Uterus (tissue), 4 donors: ENCODE measurements around the gene SLC23A2. TPM values are rescaled to one million over a fixed set of nuclear protein-coding genes. Genes with fewer than 3 reads are reported as not detected.
A peak's percentile ranks its signal among the peaks of the same experiment; 100 is the strongest.

Experiments
- DNase-seq, 2 donors: peaks; one replicate each; pipeline ENCODE4 v3.0.0-alpha.2; 2019 to 2020
- H3K27ac ChIP-seq, 2 donors: fragments of 200-600 bp; sonication (generic); 1 replicate in 1 of 2; 2 replicates in 1 of 2; pipeline ENCODE4 v1.5.1; 2016 to 2018
- H3K27me3 ChIP-seq, 2 donors: fragments of 200-600 bp; sonication (generic); one replicate each; pipeline ENCODE4 v1.5.1; 2018 to 2019; ENCODE audit warnings: control low read depth in 1 of 2
- H3K36me3 ChIP-seq, 2 donors: fragments of 200-600 bp; sonication (generic); one replicate each; pipeline ENCODE4 v1.5.1; 2019; ENCODE audit warnings: control low read depth in 1 of 2
- H3K4me1 ChIP-seq, 2 donors: fragments of 200-600 bp; sonication (generic); one replicate each; pipeline ENCODE4 v1.5.1; 2018 to 2019; ENCODE audit warnings: control low read depth in 1 of 2
- H3K4me3 ChIP-seq, 2 donors: fragments of 200-600 bp; sonication (generic); 1 replicate in 1 of 2; 2 replicates in 1 of 2; pipeline ENCODE4 v1.5.1; 2018 to 2019; ENCODE audit warnings: mild to moderate bottlenecking in 1 of 2
- H3K9me3 ChIP-seq, 2 donors: fragments of 200-600 bp; sonication (generic); one replicate each; pipeline ENCODE4 v1.5.1; 2019; ENCODE audit warnings: control low read depth in 1 of 2
- CTCF ChIP-seq, 4 experiments: fragments of 200-600 bp in 2 of 4; fragments of 450-650 bp in 2 of 4; sonication (generic) in 2 of 4; IDR thresholded peaks; one replicate each; pipeline ENCODE4 v1.5.1; 2016 to 2019; ENCODE audit warnings: antibody characterized with exemption in 4 of 4, mild to moderate bottlenecking in 2 of 4, moderate library complexity in 1 of 4
- POLR2A ChIP-seq, 2 donors: fragments of 450-650 bp; IDR thresholded peaks; one replicate each; pipeline ENCODE4 v1.6.1; 2016; ENCODE audit warnings: antibody characterized with exemption in 2 of 2, mild to moderate bottlenecking in 1 of 2, moderate library complexity in 1 of 2
- intact Hi-C: fragments of 100-400 bp; cut with DNase I; formaldehyde crosslinking; loops from one replicate; pipeline ENCODE4 v1.15.1; 2023; ENCODE audit warnings: low total_unique reads
- total RNA-seq, 4 donors: library from RNA; depleted of rRNA in 3 of 4; stranded (reverse); fragments of >200 nt in 3 of 4; gene quantifications; one replicate each; pipeline versions ENCODE4 v1.1.0 to v1.2.4, GENCODE V29; 2014 to 2023
- donor health status: DM: yes; HTN: yes; CAD: no.

SLC23A2 gene
- total RNA-seq, 4 donors from 2014 or later, result 6.2 to 41.4 (median 26.6) TPM

- Histone ChIP-seq H3K4me3 (no peak overlapping the region), H3K27ac (no peak overlapping the region), H3K9me3 (no peaks in the 10 kb centered on the region), H3K4me1 (no peaks in the 10 kb centered on the region), H3K27me3 (no peaks in the 10 kb centered on the region), H3K36me3 (no peaks in the 10 kb centered on the region)
- TF ChIP-seq POLR2A (IDR thresholded peaks at IDR 0.05), result no peak
- no peak for TF ChIP-seq CTCF (IDR thresholded peaks at IDR 0.05)
- intact Hi-C loops, result no loop called here
- no peak for DNase-seq
Measured at GRCh38 chr20:4886771-4887527, 114.4 kb downstream of the SLC23A2 start.

- H3K4me1 ChIP-seq, result no peaks in the 10 kb centered on the region
- peak overlapping the region in 1 of 2 donors; percentile 11 for H3K27ac ChIP-seq
- H3K27me3 ChIP-seq, result no peaks in the 10 kb centered on the region
- H3K9me3 ChIP-seq, result no peaks in the 10 kb centered on the region
- intact Hi-C loops, result no loop called here
- no peak for DNase-seq
- no peaks in the 10 kb centered on the region for H3K36me3 ChIP-seq
- TF ChIP-seq CTCF (IDR thresholded peaks at IDR 0.05), result no peak
- TF ChIP-seq POLR2A (IDR thresholded peaks at IDR 0.05), result no peak
- H3K4me3 ChIP-seq, result no peak overlapping the region
Measured at GRCh38 chr20:4885877-4886276, 115.4 kb downstream of the SLC23A2 start.

GRCh38 chr20:4883546-4883945 lies 117.8 kb downstream of the SLC23A2 start:
- intact Hi-C loops, result no loop called here
- DNase-seq, result no peak
- Histone ChIP-seq H3K27ac (no peak overlapping the region), H3K9me3 (no peaks in the 10 kb centered on the region), H3K4me1 (no peaks in the 10 kb centered on the region), H3K27me3 (no peaks in the 10 kb centered on the region), H3K4me3 (no peak overlapping the region), H3K36me3 (no peaks in the 10 kb centered on the region)
- TF ChIP-seq POLR2A (IDR thresholded peaks at IDR 0.05) (no peak), CTCF (IDR thresholded peaks at IDR 0.05) (no peak)

GRCh38 chr20:4883051-4883450 lies 118.3 kb downstream of the SLC23A2 start:
- H3K36me3 ChIP-seq, result no peaks in the 10 kb centered on the region
- no peaks in the 10 kb centered on the region for H3K9me3 ChIP-seq
- TF ChIP-seq CTCF (IDR thresholded peaks at IDR 0.05), result no peak
- TF ChIP-seq POLR2A (IDR thresholded peaks at IDR 0.05), result no peak
- no peak overlapping the region for H3K27ac ChIP-seq
- H3K4me1 ChIP-seq, result no peaks in the 10 kb centered on the region
- H3K4me3 ChIP-seq, result no peak overlapping the region
- intact Hi-C loops, result no loop called here
- H3K27me3 ChIP-seq, result no peaks in the 10 kb centered on the region
- DNase-seq, result no peak

- Histone ChIP-seq H3K4me3 (no peak overlapping the region), H3K27me3 (no peaks in the 10 kb centered on the region), H3K36me3 (no peaks in the 10 kb centered on the region), H3K9me3 (no peaks in the 10 kb centered on the region), H3K27ac (no peak overlapping the region), H3K4me1 (no peaks in the 10 kb centered on the region)
- intact Hi-C loops, result no loop called here
- TF ChIP-seq CTCF (IDR thresholded peaks at IDR 0.05) (no peak), POLR2A (IDR thresholded peaks at IDR 0.05) (no peak)
- no peak for DNase-seq
Measured at GRCh38 chr20:4881006-4881730, 120.1 kb downstream of the SLC23A2 start.
